Progenitor cell of endocrine pancreas (in vitro differentiated cells): ENCODE measurements around the gene ARHGAP6. TPM values are rescaled to one million over a fixed set of nuclear protein-coding genes. Genes with fewer than 3 reads are reported as not detected.

Source experiments
- DNase-seq: peaks from one replicate; pipeline ENCODE4 v3.0.0; 2021; ENCODE audit warnings: low spot score; ENCODE audit not compliant: unreplicated experiment
- H3K27ac Mint-ChIP-seq: 2 replicates; pipeline ENCODE4 v1.8.0; 2021; ENCODE audit warnings: mild to moderate bottlenecking, moderate library complexity, mixed read lengths
- H3K27me3 Mint-ChIP-seq: 2 replicates; pipeline ENCODE4 v1.8.0; 2021; ENCODE audit warnings: mixed read lengths
- H3K36me3 Mint-ChIP-seq: 2 replicates; pipeline ENCODE4 v1.8.0; 2022; ENCODE audit warnings: mixed read lengths; ENCODE audit not compliant: insufficient read depth
- H3K4me1 Mint-ChIP-seq: 2 replicates; pipeline ENCODE4 v1.8.0; 2021; ENCODE audit warnings: low read depth, mixed read lengths
- H3K4me3 Mint-ChIP-seq: 2 replicates; pipeline ENCODE4 v1.8.0; 2021; ENCODE audit warnings: low read depth, mild to moderate bottlenecking, moderate library complexity, mixed read lengths
- H3K9me3 Mint-ChIP-seq: 2 replicates; pipeline ENCODE4 v1.8.0; 2021; ENCODE audit warnings: low read depth, mixed read lengths
- CTCF ChIP-seq: fragments of 200-600 bp; sonication (generic); IDR thresholded peaks from one replicate; pipeline ENCODE4 v1.5.0; 2021; ENCODE audit warnings: antibody characterized with exemption, mild to moderate bottlenecking; ENCODE audit not compliant: unreplicated experiment
- total RNA-seq: library from RNA; stranded (reverse); gene quantifications from 2 replicates; pipeline ENCODE4 v1.2.1, GENCODE V29; 2021

ARHGAP6 gene
- total RNA-seq, 1 donor from 2014 or later = 1.9 TPM

DNA sequence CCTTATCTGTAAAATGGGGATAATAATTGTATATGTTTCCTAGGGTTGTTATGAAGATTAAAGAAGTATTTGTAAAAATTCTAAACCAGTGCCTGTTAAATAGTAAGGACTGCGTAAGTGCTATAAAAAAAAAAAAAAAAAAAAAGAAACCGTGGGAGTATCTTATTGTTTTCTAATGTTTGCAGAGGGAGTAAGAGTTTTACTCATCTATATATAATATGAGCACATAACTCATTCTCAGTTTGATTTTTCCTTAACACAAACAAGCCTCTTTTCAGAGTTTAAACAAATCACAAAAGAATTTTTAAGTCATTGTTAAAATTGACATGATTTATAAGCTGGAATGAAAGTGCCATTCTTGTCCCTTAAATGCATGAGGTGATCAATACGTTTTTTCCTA lies 267.6 kb downstream of the ARHGAP6 start:
- Mint-ChIP-seq H3K27ac (no peak overlapping the region), H3K27me3 (no peaks in the 10 kb centered on the region), H3K4me1 (no peaks in the 10 kb centered on the region), H3K9me3 (peaks cover 16% of the 10 kb centered on the region), H3K4me3 (no peak overlapping the region), H3K36me3 (no peaks in the 10 kb centered on the region)
- DNase-seq = no peak
- no peak for TF ChIP-seq CTCF

DNA sequence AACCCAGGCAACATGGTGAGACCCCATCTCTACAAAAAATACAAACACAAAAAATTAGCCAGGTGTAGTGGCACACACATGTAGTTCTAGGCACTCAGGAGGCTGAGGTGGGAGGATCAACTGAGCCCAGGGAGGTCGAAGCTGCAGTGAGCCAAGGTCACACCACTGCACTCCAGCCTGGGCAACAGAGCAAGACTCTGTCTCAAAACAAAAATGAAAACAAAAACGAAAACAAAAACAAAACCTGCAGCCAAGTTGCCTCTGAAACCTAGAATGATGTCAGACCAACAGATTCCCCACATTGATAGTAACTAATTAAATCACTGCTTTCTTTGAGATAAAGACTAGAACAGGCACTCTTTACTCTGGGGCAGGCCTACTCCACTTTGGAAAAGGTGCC lies 268.0 kb downstream of the ARHGAP6 start:
- H3K27me3 Mint-ChIP-seq = no peaks in the 10 kb centered on the region
- no peaks in the 10 kb centered on the region for H3K4me1 Mint-ChIP-seq
- no peak overlapping the region for H3K27ac Mint-ChIP-seq
- DNase-seq = no peak
- H3K4me3 Mint-ChIP-seq = no peak overlapping the region
- no peak for TF ChIP-seq CTCF
- H3K9me3 Mint-ChIP-seq = peaks cover 16% of the 10 kb centered on the region
- no peaks in the 10 kb centered on the region for H3K36me3 Mint-ChIP-seq

GRCh38 chrX:11395859-11396258 lies 269.9 kb downstream of the ARHGAP6 start:
- no peak for TF ChIP-seq CTCF
- no peak overlapping the region for H3K4me3 Mint-ChIP-seq
- peaks cover 3% of the 10 kb centered on the region for H3K4me1 Mint-ChIP-seq
- peaks cover 19% of the 10 kb centered on the region for H3K9me3 Mint-ChIP-seq
- H3K27me3 Mint-ChIP-seq = no peaks in the 10 kb centered on the region
- no peaks in the 10 kb centered on the region for H3K36me3 Mint-ChIP-seq
- H3K27ac Mint-ChIP-seq = no peak overlapping the region
- DNase-seq = no peak

DNA sequence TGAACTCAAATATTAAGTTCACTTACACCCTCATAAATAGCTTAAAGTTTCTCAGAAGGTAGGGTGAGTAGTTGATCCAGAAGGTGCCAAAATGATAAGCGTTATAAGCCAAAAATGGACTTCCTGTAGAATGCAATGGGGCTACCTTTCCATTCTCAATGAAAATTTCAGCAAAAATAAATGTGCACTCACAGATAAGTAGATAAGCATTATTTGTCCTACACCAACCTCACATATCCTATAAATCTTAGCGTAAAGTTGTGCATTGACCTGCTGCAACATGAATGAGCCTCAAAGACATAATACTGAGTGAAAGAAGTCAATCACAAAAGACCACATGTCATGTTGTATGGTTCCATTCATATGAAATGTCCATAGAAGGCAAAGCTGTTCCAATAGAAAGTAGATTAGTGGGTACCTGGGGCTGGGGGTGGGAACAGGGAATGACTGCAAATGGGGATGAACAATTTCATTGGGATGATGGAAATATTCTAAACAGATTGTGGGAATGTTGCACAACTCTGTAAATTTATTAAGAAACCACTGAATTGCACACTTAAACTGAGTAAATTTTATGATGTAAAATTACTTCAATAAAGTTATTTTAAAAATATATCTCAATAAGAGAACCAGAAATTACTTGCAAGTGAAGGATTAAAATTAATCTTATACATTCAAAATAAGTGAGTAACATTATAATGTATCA lies 271.6 kb downstream of the ARHGAP6 start:
- no peak for DNase-seq
- no peak for TF ChIP-seq CTCF
- H3K4me1 Mint-ChIP-seq = peaks cover 3% of the 10 kb centered on the region
- peaks cover 13% of the 10 kb centered on the region for H3K9me3 Mint-ChIP-seq
- no peak overlapping the region for H3K4me3 Mint-ChIP-seq
- no peaks in the 10 kb centered on the region for H3K36me3 Mint-ChIP-seq
- H3K27me3 Mint-ChIP-seq = no peaks in the 10 kb centered on the region
- H3K27ac Mint-ChIP-seq = no peak overlapping the region

DNA sequence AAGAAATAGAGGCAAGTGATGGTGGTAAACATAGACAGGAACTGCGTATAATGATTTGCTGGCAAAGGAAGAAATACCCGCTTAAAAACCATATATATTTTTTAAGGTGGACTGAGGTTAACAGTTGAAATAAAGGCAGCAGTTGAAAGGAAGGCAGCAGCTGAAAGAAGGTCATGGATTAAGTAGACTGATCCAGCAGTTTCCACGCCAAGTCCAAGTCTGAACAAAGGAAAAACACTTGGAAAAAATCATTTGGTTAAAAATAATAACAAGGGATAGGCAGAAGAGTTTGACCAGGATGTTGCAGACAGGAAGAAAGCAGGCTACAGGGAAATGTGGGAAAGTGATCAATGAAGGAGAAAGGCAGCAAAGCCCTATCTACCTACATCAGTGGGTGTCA lies 278.9 kb downstream of the ARHGAP6 start:
- Mint-ChIP-seq H3K27ac (no peak overlapping the region), H3K27me3 (no peaks in the 10 kb centered on the region)

More for the DNA sequence above, 278.9 kb downstream of the ARHGAP6 start:
- Mint-ChIP-seq H3K9me3 (peaks cover 29% of the 10 kb centered on the region), H3K36me3 (peaks cover 1% of the 10 kb centered on the region), H3K4me3 (no peak overlapping the region), H3K4me1 (peaks cover 10% of the 10 kb centered on the region)
- no peak for DNase-seq
- TF ChIP-seq CTCF = no peak
